Pancreas (tissue), 10 donors: ENCODE data around the gene HAND2. TPM values are rescaled to one million over a fixed set of nuclear protein-coding genes. Genes with fewer than 3 reads are reported as not detected.
A peak's percentile ranks its signal among the peaks of the same experiment; 100 is the strongest.

ENCODE experiments used
- ATAC-seq, 4 donors: fragments of 200-7000 bp; cut with Tn5 transposase; one replicate each; pipeline versions ENCODE4 v1.8.0 to v1.9.1; 2020; ENCODE audit warnings: mild to moderate bottlenecking in 4 of 4, moderate library complexity in 4 of 4
- DNase-seq, 6 donors: peaks; one replicate each; pipeline ENCODE4 v3.0.0-alpha.2; 2020
- FAIRE-seq: peaks from 2 replicates; lab custom pipeline; 2012; peaks lifted over from hg19 to GRCh38; lab: Jason Lieb, UNC
- H3K27ac ChIP-seq, 4 donors: fragments of 200-600 bp; sonication (generic); 1 replicate in 3 of 4; 2 replicates in 1 of 4; pipeline versions ENCODE4 v1.5.0 to v1.8.0; 2020
- H3K27me3 ChIP-seq, 4 donors: fragments of 200-600 bp; one replicate each; pipeline ENCODE4 v1.8.0; 2021
- H3K36me3 ChIP-seq, 3 donors: fragments of 200-600 bp; sonication (generic) in 1 of 3; one replicate each; pipeline versions ENCODE4 v1.5.0 to v1.8.0; 2020 to 2021
- H3K4me1 ChIP-seq, 3 donors: fragments of 200-600 bp; one replicate each; pipeline ENCODE4 v1.8.0; 2021
- H3K4me3 ChIP-seq, 4 donors: fragments of 200-600 bp; sonication (generic) in 2 of 4; one replicate each; pipeline versions ENCODE4 v1.5.0 to v1.8.0; 2020 to 2021
- H3K9me3 ChIP-seq, 4 donors: fragments of 200-600 bp; one replicate each; pipeline ENCODE4 v1.8.0; 2021
- WGBS, 2 donors: extraction: QIAGEN DNeasy Blood & Tissue Kit; methylation state at CpG; one replicate each; pipeline ENCODE4 v1.1.7; 2013; 5-methylcytosine and 5-hydroxymethylcytosine counted together
- intact Hi-C, 3 donors: fragments of 100-400 bp; cut with DNase I; formaldehyde crosslinking; loops; one replicate each; pipeline versions ENCODE4 v1.11.1 to v1.14.2; 2022
- polyA plus RNA-seq, 2 donors: library from polyadenylated mRNA; stranded (reverse); fragments of 200-250 nt; gene quantifications; one replicate each; pipeline ENCODE4 v1.2.3, GENCODE V29; 2013
- total RNA-seq, 6 donors: library from RNA; stranded (reverse); fragmentation: NEBNext Ultra II Directional in 4 of 6; extraction: Animal tissue kit (Norgen Biotek cat#: 25700) in 4 of 6; gene quantifications; one replicate each; pipeline versions ENCODE4 v1.2.1 to v1.2.4, GENCODE V29; 2021 to 2023
- TF ChIP-seq, protein P1 (sequence below), 4 donors: fragments of 200-600 bp; sonication (generic) in 3 of 4; IDR thresholded peaks; one replicate each; pipeline versions ENCODE4 v1.5.0 to v1.8.0; 2021; ENCODE audit warnings: antibody characterized with exemption in 4 of 4
- donor health status: healthy with polysubstance abuse.
- donor health status: DM: no; HTN: no; CAD: no; lungs with moderate emphysema.
- donor health status: DM: no; HTN: no; CAD: no.
- donor health status: control.
- donor health status: control.
- donor health status: Bipolar disorder and iron deficiency.
- donor health status: DM: yes; HTN: yes; CAD: no.
- donor health status: DM: no; HTN: no; CAD: no.
- donor health status: DM: no; HTN: no; CAD: no.
- donor health status: DM: yes; HTN: yes; CAD: no.

The HAND2 gene
- total and polyA plus RNA-seq, 8 donors: 1.7 to 11.4 (median 3.5) TPM

DNA sequence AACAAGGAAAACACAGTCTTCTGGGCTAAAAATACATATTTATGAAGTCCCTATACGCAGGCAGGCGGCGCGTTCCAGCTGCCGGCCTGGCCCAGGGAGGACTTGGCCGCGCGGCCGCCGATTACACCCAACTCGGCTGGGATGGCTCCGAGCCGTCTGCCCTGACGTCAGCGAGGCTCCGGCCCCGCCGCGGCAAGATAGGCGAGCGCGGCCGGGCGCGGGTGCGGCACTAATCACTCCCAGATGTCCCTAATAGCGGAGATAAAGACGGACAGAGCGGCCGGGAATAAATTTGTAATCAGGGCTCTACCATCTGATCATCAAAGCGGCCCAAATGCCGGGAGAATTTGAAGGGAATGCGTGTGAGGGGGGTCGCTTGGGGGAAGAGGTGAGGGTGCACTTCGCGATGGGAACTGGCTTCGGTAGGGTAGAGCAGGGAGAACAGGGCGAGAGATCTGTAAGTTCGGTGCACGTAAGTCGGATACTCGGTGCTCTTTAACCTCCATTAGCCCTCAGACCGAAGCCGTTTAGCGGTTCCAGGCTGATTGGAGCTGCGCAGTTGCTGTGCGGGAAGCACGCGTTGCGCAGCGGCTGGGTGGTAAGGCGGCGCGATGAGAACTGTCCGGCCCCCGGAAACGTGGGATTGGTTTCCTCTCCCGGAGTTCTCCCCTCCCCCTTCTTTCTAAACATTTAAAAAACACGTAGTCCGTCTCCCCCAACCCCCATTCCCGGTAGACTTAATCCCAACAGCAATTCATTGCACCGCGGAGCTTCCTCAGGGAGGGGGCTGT is 7.7 kb downstream of the HAND2 start:
- peak overlapping the region in 2 of 4 donors; percentile 54 to 57 for H3K27ac ChIP-seq
- peak overlapping the region; percentile 5 to 47 (median 30) for H3K4me3 ChIP-seq
- 3 to 7% methylated on average over 63 of the region's 63 CpGs for WGBS, 2 donors
- no peak for FAIRE-seq
- DNase-seq: peak; percentile 44 to 80 (median 61)
- peak; percentile 78 to 85 (median 80) for ATAC-seq
- no peaks in the 10 kb centered on the region for H3K36me3 ChIP-seq
- H3K9me3 ChIP-seq: no peaks in the 10 kb centered on the region
- H3K27me3 ChIP-seq: peaks cover 0 to 13% (median 5%) of the 10 kb centered on the region in 4 donors
- intact Hi-C loops: no loop called here
- H3K4me1 ChIP-seq: no peaks in the 10 kb centered on the region
- TF ChIP-seq, protein P1, sequence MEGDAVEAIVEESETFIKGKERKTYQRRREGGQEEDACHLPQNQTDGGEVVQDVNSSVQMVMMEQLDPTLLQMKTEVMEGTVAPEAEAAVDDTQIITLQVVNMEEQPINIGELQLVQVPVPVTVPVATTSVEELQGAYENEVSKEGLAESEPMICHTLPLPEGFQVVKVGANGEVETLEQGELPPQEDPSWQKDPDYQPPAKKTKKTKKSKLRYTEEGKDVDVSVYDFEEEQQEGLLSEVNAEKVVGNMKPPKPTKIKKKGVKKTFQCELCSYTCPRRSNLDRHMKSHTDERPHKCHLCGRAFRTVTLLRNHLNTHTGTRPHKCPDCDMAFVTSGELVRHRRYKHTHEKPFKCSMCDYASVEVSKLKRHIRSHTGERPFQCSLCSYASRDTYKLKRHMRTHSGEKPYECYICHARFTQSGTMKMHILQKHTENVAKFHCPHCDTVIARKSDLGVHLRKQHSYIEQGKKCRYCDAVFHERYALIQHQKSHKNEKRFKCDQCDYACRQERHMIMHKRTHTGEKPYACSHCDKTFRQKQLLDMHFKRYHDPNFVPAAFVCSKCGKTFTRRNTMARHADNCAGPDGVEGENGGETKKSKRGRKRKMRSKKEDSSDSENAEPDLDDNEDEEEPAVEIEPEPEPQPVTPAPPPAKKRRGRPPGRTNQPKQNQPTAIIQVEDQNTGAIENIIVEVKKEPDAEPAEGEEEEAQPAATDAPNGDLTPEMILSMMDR (IDR thresholded peaks at IDR 0.05): no peak

DNA sequence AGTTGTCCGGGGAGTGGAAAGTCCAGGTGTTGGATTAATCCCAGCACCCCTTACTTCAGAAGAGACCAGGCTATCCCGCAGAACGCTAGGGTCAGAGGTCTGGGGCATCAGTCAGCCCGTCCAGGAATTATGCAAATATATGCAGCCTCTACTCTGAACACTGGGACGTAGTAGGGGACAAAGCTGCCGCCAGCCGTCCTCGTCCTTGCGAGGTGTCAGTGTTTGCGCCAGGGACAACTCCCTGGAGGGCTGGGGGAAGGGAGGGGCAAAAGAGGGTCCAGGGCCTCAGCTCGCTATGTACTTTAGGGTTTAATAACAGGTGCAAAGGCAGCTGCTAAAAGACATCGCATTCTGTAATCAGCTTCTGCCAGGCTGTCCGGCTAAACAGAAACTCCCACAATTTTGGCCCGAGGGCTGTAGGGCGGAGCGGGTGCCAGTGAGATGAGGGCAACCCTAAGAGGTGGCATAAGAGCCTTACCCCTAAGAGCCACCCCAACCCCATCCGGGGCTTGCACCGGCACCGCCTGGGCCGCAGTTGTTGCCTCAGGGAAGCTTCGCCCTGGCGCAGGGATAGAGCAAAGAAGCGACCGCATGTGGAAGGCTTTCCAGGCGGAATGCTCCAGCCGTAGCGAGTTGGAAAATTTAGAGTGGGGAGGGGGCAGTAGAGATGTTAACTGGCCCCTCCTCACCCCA is 8.4 kb downstream of the HAND2 start:
- no peaks in the 10 kb centered on the region for H3K36me3 ChIP-seq
- peak in 3 of 4 donors; percentile 4 to 8 (median 7) for ATAC-seq
- WGBS, 2 donors: 59 to 63% methylated on average over 27 of the region's 27 CpGs
- H3K27me3 ChIP-seq: peaks cover 0 to 18% (median 6%) of the 10 kb centered on the region in 4 donors
- intact Hi-C loops: no loop called here
- peak overlapping the region in 2 of 4 donors; percentile 31 to 47 for H3K4me3 ChIP-seq
- no peak for FAIRE-seq
- no peaks in the 10 kb centered on the region for H3K4me1 ChIP-seq
- peak overlapping the region in 2 of 4 donors; percentile 54 to 57 for H3K27ac ChIP-seq
- DNase-seq: peak in 1 of 6 donors; percentile 18
- no peaks in the 10 kb centered on the region for H3K9me3 ChIP-seq
- TF ChIP-seq, protein P1 (IDR thresholded peaks at IDR 0.05): no peak

DNA sequence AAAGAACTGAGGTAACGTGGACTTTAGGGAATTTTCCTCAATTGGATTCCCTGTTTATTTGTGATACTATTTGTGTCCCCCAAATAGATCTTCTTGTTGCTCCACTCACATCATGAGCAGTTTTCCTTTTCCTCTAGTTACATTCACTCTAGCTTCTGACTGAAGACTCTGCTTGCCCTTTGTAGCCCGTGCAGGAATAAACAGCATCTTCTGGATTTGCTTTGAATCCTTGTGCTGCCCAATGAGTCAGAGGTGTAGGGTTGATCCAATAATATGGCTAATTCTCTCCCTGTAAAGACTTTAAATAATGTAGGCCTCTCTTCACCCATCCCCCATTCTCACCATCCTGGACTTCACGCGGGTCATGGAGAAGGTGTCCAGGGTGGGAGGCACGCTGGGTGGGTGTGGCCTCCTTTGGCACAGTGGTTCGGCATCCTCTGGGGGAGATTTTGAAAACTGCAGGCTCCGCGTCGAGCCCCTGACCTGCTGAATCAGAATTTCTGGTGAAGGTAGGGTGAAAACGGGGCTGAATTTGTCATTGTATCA is 9.0 kb downstream of the HAND2 start:
- H3K27ac ChIP-seq: no peak overlapping the region
- no peaks in the 10 kb centered on the region for H3K36me3 ChIP-seq
- no peaks in the 10 kb centered on the region for H3K9me3 ChIP-seq
- peaks cover 0 to 24% (median 6%) of the 10 kb centered on the region in 4 donors for H3K27me3 ChIP-seq
- FAIRE-seq (no peak), ATAC-seq (no peak), DNase-seq (no peak)
- intact Hi-C loops: no loop called here
- TF ChIP-seq, protein P1 (IDR thresholded peaks at IDR 0.05): no peak
- no peak overlapping the region for H3K4me3 ChIP-seq
- WGBS, 2 donors: 72 to 81% methylated on average over 10 of the region's 10 CpGs
- H3K4me1 ChIP-seq: no peaks in the 10 kb centered on the region

DNA sequence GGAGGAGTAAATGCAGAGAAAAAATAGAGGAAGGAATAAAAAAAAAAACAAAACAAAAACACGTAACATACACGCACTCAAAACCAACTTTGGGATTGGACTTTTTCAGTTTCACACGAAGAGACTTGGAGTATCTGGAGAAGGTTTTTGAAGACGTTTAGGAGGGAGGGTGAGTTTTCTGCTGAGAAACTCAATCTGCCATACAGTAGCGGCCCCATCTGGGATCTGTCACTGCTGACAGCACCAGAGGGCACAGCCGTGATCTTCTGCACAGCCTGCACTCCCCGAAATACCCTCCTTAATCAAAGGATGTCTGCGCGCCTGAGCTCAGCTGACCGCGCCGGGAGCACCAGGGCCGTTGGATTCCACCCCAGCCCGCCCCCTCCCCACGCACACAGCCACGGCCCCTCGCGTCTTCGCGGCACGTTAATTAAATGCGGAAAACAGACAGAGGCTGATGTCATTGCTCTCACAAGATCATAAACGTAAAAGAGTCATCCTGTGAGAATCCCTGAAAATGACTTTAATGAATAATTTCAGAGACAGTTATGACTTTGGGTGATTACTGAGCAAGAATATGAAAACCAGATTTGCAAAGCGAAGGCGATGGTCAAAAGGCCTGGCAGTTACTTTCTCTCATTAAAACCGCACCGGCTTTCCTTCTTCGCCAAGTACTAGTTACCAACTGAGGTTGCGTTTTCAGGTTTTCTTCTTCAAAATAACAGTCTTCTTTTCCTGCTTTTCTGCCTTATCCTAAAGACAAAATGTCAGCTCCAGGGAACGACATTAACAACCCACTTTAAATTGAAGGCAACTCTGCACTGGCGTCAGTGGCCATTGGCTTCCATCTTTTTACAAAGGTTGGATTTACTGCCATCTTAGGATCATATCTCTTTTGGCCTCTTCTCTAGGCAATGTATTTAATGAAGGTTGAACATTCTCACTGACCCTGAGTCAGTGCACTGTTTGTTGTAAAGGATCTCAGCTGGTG is 10.6 kb downstream of the HAND2 start:
- no peaks in the 10 kb centered on the region for H3K9me3 ChIP-seq
- no peaks in the 10 kb centered on the region for H3K4me1 ChIP-seq
- TF ChIP-seq, protein P1 (IDR thresholded peaks at IDR 0.05): no peak
- peak overlapping the region in 2 of 4 donors; percentile 19 to 33 for H3K27ac ChIP-seq
- WGBS, 2 donors: 50 to 59% methylated on average over 31 of the region's 31 CpGs
- H3K36me3 ChIP-seq: no peaks in the 10 kb centered on the region
- no peak overlapping the region for H3K4me3 ChIP-seq
- peaks cover 0 to 29% (median 6%) of the 10 kb centered on the region in 4 donors for H3K27me3 ChIP-seq
- ATAC-seq: no peak
- intact Hi-C loops: no loop called here
- FAIRE-seq: no peak
- DNase-seq: no peak
